HTERT RPE-1 (cell line): ENCODE data around the gene FTHL17.

Source experiments
- in situ Hi-C: fragments of 300-500 bp; cut with MboI; formaldehyde crosslinking; loops from 4 replicates; pipeline ENCODE4 v1.14.3; 2020; ENCODE audit warnings: low sequenced_read_pairs

Gene FTHL17

DNA sequence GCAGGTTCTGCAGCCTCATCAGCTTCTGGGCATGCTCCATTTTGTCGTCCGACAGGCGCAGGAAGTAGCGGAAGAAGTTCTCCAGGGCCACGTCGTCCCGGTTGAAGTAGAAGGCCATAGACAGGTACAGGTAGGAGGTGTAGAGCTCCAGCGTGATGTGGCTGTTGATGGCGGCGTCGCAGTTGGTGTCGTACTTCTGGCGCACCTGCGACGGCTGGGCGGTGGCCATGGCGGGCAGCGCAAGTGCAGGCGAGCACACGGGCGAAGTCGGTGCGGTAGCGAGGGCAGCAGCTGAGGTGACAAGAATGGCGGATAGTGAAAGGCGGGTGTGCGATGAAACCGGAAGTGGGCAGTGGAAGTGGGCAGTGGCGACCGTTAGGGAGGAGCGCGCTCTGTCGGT is at the start of gene FTHL17:
FTHL17 (minus strand) TSS at position 317 of the 400 bp plus-strand sequence; CDS start at position 229, 88 bp downstream.
- in situ Hi-C loops = no loop called here

DNA sequence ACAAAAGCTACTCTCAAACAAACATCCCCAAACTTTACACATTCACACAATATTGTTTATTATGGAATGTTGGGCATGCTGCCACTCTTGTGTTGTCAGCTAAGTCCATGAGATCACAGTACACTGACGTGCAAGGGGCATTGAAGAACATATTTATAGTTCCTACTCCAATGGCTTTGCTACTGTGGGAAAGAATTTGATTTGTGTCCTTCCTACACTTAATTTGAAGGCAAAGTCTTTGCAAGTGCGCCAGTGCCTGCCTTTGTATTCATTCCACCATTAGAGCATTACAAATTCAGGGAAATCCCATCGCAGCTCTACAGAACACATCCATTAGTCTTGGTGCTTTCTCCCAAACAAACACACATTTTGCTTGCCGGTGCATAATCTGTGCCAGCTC is 45.4 kb upstream of the FTHL17 start:
- in situ Hi-C loops = no loop called here

DNA sequence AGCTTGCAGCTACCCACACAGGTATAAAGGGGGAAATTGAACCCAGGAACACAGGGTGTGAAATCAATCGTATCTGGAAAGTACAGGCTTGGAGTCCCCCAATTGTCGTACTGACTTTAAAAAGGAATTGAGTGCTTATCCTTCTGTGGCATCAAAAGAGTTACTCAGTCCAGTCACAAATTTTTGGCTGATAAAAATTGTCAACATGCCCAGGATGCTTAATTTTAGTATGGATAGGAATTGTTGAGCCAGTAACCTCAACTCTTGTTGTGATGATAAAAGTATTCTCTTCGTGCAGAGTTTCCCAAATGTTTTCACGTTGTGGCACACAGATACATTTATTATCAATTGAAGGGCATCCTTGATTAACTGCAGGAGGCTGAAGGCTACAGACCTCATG is 43.6 kb upstream of the FTHL17 start:
- in situ Hi-C loops = no loop called here

GRCh38 chrX:31114858-31115257 is 43.0 kb upstream of the FTHL17 start:
- in situ Hi-C loops = no loop called here

GRCh38 chrX:31112226-31112999 is 40.6 kb upstream of the FTHL17 start:
- in situ Hi-C loops = no loop called here

DNA sequence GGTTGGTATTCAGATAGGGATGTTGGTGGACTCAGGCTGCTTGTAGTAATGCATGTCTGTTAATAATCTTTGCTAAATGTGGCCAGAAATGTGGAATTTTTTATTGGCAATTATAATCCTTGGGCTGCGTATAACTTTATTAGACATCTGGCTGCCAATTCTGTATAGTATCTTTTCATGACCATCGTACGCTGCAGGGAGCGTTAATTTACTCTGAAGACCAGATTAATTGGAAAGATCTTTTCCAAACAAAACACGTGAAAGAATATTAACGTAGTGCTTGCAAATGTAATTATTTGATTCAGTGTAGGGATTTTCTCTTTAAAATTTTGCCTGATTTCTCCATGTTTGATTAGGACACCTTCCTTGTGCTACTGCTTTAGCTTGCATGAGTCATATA is 38.8 kb upstream of the FTHL17 start:
- in situ Hi-C loops = no loop called here

DNA sequence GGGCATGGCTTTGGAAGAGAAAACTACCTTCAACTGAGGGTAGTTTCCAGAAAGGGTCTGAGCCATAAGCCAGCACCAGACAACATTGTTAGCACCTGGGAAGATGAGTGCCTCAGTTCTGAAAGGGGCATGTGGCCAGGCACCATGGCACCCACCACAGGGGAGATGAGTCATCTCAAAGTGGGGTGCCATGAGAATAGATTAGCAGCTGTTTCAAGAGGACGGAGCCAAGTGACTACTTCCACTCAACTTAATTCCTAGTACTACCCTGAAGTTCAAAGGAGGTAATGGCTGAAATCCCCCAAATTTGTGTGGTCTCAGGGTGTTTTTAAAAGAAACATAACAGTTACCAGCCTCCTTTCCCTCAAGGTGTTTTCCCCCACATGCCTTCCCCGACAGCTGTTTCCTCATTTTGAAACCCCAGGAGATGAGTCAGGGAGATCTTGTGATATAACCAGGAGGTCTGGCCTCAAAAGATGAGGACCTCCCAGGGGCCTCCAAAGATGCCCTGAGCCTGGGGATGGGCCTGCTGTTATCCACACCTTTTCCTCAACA is 27.8 kb upstream of the FTHL17 start:
- in situ Hi-C loops = no loop called here

GRCh38 chrX:31098079-31098478 is 26.2 kb upstream of the FTHL17 start:
- in situ Hi-C loops = no loop called here

DNA sequence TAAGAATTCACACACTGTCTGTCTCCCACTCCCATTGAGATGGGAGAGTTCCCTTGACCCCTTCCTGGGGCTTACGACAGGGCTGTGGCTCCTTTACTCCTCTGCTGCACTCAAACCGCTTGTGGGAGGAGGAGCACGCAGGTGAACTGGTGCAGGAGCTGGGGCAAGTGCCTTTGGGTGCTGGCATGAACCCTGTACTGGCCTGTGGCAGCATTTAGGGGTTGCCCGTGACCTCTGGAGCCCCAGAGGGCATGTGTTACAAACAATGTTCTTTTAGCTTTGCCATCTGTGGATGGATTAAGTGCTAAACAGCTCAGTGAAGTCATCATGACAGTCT is 21.8 kb upstream of the FTHL17 start:
- in situ Hi-C loops = no loop called here

DNA sequence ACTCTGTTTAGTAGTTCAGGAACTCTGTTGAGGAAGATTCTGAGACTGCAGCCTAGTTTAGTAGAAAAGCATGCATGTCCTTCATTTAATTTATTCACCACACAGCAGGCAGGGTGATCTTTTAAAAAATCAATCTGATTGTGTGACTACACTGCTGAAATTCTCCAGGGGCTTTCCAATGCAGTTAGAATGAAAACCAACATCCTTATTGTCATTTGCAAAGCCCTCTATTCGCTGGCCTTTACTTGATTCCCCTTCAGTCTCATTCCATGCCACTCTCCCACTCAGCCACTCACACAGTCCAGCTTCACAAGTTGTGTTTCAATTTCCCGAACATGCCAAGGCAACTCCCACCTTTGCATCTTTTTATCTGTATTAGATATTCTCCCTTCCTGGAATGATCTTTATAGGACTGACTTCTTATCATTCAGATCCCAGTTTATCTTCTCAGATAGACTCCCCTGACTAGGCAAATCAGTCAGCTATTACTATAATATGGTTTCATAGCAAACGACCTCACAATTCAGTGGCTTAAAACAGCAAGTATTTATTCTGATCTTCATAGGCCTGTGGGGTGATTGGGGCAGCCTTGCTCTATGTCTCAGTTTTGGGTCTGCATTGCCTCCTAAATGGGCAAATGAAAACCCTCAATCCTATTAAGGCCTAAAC is 21.3 kb upstream of the FTHL17 start:
- in situ Hi-C loops = no loop called here

GRCh38 chrX:31092476-31092875 is 20.6 kb upstream of the FTHL17 start:
- in situ Hi-C loops = no loop called here

GRCh38 chrX:31091819-31092218 is 20.0 kb upstream of the FTHL17 start:
- in situ Hi-C loops = no loop called here

GRCh38 chrX:31074522-31074921 is 2.7 kb upstream of the FTHL17 start:
- in situ Hi-C loops = no loop called here

- in situ Hi-C loops = no loop called here
These were observed 579 bp downstream of the FTHL17 start for GRCh38 chrX:31071262-31071661.

DNA sequence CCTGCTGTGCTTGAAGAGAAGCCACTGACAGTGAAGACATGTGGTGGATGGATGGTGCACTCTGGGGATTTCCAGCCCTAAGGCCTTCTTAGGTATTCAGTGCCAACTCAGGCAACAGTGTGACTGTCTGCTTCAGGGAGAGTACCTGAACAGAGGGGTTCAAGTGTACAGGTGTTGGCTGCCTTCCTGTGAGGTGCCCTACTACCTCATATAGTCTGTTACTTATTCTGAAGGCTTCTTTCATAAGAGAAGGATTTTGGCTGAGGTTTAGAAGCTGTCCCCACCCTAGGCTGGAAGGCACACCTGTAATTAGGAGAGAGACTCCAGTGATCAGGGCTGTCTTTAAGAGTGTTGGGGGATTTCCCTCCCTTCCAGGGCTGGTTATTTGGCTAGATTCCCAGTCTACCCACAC is 1.8 kb downstream of the FTHL17 start:
- in situ Hi-C loops = no loop called here

- in situ Hi-C loops = no loop called here
These were observed 8.7 kb downstream of the FTHL17 start for GRCh38 chrX:31063114-31063513.

DNA sequence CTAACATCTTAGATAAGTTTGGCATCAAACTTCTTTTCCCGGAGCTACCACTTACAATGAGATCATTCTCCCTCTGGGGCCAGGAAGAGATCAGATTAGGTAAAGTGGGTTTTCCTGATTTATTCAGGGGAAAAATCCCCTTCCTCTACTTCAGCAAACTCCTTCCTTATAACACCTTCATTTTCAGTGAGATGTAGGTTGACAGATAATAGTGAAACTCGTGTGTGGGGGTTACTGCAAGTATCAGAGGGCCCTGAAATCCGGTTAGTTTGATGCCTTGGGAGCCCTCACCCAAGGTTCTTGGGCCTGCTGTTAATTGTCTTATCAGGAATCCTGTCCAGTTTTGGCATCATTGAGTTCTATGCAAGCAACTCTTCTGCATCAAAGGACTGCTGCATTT is 10.8 kb downstream of the FTHL17 start:
- in situ Hi-C loops = no loop called here

DNA sequence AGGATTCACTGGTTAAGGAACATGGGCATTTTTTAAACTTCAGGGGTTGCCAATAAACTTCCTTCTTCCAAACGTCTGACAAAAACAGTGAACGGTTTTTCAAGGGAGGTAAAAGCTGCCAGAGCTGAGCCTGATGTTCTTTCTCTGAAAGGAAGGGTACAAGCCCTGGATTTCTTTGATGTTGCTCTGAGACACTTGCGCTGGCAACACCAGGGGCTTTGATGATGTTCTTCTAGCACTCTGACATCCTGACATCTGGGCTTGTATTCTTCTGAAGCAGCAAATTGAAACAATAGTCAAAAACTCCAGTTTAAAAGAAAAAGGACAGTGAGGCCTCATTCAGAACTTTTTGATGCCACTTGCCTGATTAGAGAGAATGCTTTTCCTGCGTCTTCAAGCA is 11.8 kb downstream of the FTHL17 start:
- in situ Hi-C loops = no loop called here

- in situ Hi-C loops = no loop called here
These were observed 13.6 kb downstream of the FTHL17 start for GRCh38 chrX:31058284-31058683.

GRCh38 chrX:31057691-31058090 is 14.2 kb downstream of the FTHL17 start:
- in situ Hi-C loops = no loop called here

DNA sequence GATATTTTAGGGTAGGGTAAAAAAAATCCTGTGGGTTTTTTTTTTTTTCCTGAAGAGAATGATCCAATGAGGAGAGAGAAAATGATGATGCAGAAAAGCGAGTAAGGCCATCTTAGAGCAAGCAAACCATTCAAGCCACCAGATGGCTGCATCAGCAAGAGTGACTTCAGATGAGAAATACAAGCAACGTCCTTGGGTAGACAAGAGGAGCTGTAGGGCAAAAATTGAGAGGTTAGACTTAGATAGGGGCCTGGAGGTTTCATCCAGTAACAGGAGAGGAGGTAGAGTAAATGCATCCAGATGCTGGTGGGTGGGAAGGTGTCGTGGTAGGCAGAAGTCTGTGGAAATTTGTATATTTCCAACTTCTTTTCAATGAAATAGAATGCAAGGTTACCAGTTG is 14.6 kb downstream of the FTHL17 start:
- in situ Hi-C loops = no loop called here

DNA sequence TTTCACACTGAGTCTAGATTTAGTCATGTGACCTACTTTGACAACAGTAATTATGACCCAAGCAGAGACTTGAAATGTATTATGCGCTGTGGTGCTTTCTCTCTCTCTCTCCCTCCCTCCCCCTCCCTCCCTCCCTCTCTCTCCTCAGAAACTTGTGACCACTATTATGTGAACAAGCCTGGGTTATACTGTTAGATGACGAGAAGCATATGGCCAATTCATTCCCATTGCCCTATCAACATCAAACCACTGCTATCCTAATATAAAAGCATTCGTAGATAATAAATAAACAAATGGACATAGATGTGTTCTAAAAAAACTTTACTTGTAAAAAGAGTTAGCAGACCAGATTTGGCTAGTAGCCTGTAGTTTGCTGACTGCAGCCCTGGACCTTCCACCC is 18.2 kb downstream of the FTHL17 start:
- in situ Hi-C loops = no loop called here
